Measurements from ENCODE around the gene TRAPPC11. TPM values are rescaled to one million over a fixed set of nuclear protein-coding genes. Genes with fewer than 3 reads are reported as not detected.

The TRAPPC11 gene
- total and polyA plus RNA-seq, 11 donors: 10.4 to 28.5 (median 21.6) TPM

DNA sequence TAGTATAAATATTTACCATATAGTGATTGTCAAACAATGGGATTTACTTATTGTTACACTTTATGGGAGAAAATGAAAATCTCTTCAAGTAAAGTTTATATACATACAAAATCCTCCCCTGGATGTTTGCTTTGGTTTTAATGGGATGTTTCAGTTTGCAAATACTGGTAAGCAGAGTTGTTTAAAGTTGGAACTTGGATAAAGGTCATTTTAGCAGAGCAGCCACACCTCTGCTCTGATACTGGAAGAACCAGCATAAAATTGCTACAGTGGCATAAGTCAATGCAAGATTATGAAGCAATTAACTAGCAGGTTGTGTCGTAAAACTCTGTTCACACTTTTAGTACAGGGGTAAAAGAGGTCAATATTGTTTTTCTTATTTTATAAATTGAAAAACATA lies 101.2 kb downstream of the TRAPPC11 start:
- DNase-seq: no peak
- Histone ChIP-seq H3K4me1 (peaks cover 0 to 10% (median 0%) of the 10 kb centered on the region in 12 donors), H3K36me3 (no peaks in the 10 kb centered on the region), H3K9me3 (no peaks in the 10 kb centered on the region), H3K27me3 (no peaks in the 10 kb centered on the region), H3K4me3 (no peak overlapping the region), H3K27ac (no peak overlapping the region)
- 89 to 94% (median 92%) methylated on average over 1 of the region's 1 CpG for WGBS, 4 donors
- ATAC-seq: no peak
- intact Hi-C loops (cut with DNase I): loop anchor here in 3 of 10 donors (5.0 to 10.0 kb wide), 3 partner anchors 37 to 74 kb away; no protein-coding TSS in a partner anchor
- no peak for TF ChIP-seq POLR2A (IDR thresholded peaks at IDR 0.05)
- TF ChIP-seq, protein P1, sequence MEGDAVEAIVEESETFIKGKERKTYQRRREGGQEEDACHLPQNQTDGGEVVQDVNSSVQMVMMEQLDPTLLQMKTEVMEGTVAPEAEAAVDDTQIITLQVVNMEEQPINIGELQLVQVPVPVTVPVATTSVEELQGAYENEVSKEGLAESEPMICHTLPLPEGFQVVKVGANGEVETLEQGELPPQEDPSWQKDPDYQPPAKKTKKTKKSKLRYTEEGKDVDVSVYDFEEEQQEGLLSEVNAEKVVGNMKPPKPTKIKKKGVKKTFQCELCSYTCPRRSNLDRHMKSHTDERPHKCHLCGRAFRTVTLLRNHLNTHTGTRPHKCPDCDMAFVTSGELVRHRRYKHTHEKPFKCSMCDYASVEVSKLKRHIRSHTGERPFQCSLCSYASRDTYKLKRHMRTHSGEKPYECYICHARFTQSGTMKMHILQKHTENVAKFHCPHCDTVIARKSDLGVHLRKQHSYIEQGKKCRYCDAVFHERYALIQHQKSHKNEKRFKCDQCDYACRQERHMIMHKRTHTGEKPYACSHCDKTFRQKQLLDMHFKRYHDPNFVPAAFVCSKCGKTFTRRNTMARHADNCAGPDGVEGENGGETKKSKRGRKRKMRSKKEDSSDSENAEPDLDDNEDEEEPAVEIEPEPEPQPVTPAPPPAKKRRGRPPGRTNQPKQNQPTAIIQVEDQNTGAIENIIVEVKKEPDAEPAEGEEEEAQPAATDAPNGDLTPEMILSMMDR (IDR thresholded peaks at IDR 0.05): no peak

Other genes with a start within 250 kb of the TRAPPC11 start
- gene CDKN2AIP, start 214.7 kb upstream of the TRAPPC11 start, total RNA-seq: 10 to 100 TPM in 4 of 9 donors, 1 to 10 TPM in 5; 8.0 to 12.5 (median 9.7) TPM
- gene CDKN2AIP, start 214.7 kb upstream of the TRAPPC11 start, polyA plus RNA-seq: 1 to 10 TPM; 5.3 to 6.9 TPM
- 1 to 10 TPM; 3.6 to 6.9 (median 5.4) TPM for gene ING2, start 154.2 kb upstream of the TRAPPC11 start, total RNA-seq
- gene ING2, start 154.2 kb upstream of the TRAPPC11 start, polyA plus RNA-seq: 10 to 100 TPM in 1 of 2 donors, 1 to 10 TPM in 1; 2.9 to 10.9 TPM
- 10 to 100 TPM; 13.2 to 20.4 (median 15.8) TPM for gene RWDD4, start 108 bp upstream of the TRAPPC11 start, total RNA-seq
- gene RWDD4, start 108 bp upstream of the TRAPPC11 start, polyA plus RNA-seq: 10 to 100 TPM in 1 of 2 donors, 1 to 10 TPM in 1; 8.2 to 17.8 TPM
- gene STOX2, start 246.0 kb downstream of the TRAPPC11 start, total RNA-seq: 10 to 100 TPM; 11.5 to 19.6 (median 13.5) TPM
- gene STOX2, start 246.0 kb downstream of the TRAPPC11 start, polyA plus RNA-seq: 1 to 10 TPM; 2.8 to 6.2 TPM